GM18511 (cell line): ENCODE data around the gene FMNL2.
A peak's percentile ranks its signal among the peaks of the same experiment; 100 is the strongest.

Source experiments
- ATAC-seq: cut with Tn5 transposase; IDR thresholded peaks from one replicate; pipeline ENCODE4 v1.9.1; 2021; ENCODE audit warnings: mild to moderate bottlenecking, moderate library complexity; ENCODE audit not compliant: unreplicated experiment

FMNL2 gene

GRCh38 chr2:152569186-152569585, 234.2 kb downstream of the FMNL2 start:
- no peak for ATAC-seq

DNA sequence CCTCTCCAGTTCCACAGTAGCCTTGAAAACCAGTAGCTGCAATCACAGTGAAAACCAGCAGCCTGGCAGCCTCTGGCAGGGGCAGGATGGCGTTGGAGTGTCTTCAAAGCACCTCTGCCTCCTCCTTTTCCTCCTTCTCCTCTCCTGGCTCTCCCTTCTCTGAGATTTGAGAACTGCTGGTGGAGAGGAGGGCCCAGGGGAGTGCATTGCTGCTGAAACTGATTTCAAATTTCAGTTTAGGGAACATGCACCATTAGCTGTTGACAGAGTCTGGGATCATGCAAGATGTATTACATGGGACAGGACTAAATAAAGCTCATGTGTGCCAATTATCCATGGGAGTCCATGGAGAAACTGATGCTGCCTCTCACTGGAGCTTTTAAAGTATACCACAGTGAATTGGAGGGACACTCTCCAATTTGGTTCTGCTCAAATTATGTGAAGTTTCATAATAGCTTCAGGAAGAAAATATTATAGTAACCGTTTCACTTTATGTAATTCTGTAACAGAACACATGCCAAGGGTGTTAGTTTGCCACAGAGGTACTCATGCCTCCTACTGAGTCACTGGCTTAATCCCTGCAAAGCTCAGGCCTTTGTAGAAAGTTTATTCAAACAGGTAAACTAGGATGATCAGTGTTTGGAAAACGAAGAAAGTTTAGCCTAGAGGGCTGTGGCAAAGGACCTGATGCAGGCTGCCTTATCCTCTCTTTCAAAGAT, 236.2 kb downstream of the FMNL2 start:
- no peak for ATAC-seq

GRCh38 chr2:152572031-152572430, 237.1 kb downstream of the FMNL2 start:
- no peak for ATAC-seq

- ATAC-seq: peak; percentile 97
These were observed 238.2 kb downstream of the FMNL2 start for GRCh38 chr2:152573168-152573567.

GRCh38 chr2:152577579-152577978, 242.6 kb downstream of the FMNL2 start:
- ATAC-seq: no peak

- no peak for ATAC-seq
These were observed 243.6 kb downstream of the FMNL2 start for GRCh38 chr2:152578573-152578972.

GRCh38 chr2:152580714-152581113, 245.7 kb downstream of the FMNL2 start:
- no peak for ATAC-seq

GRCh38 chr2:152581360-152581759, 246.4 kb downstream of the FMNL2 start:
- no peak for ATAC-seq

DNA sequence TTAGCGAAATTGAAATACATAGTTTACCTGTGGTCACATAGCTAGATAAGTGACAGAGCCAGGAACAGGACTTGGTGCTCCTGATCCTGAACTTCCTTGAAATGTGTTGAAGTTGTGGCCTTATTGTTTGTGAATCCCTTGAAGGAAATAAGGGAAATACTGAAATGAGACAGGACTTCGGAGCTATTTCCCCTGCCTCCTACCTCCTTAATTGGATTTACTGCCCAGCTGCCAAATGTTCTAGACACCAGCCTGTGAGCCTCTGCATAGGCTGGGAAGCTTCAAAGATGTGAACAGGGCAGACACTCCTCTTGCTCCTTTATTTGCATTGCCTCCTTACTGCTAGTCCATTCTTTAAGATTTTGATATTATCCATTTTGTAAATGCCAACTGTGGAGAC, 247.1 kb downstream of the FMNL2 start:
- ATAC-seq: no peak

- ATAC-seq: no peak
These were observed 248.7 kb downstream of the FMNL2 start for GRCh38 chr2:152583512-152584229.

- ATAC-seq: no peak
These were observed 249.3 kb downstream of the FMNL2 start for GRCh38 chr2:152584301-152584700.

- ATAC-seq: no peak
These were observed 251.0 kb downstream of the FMNL2 start for GRCh38 chr2:152585830-152586484.

DNA sequence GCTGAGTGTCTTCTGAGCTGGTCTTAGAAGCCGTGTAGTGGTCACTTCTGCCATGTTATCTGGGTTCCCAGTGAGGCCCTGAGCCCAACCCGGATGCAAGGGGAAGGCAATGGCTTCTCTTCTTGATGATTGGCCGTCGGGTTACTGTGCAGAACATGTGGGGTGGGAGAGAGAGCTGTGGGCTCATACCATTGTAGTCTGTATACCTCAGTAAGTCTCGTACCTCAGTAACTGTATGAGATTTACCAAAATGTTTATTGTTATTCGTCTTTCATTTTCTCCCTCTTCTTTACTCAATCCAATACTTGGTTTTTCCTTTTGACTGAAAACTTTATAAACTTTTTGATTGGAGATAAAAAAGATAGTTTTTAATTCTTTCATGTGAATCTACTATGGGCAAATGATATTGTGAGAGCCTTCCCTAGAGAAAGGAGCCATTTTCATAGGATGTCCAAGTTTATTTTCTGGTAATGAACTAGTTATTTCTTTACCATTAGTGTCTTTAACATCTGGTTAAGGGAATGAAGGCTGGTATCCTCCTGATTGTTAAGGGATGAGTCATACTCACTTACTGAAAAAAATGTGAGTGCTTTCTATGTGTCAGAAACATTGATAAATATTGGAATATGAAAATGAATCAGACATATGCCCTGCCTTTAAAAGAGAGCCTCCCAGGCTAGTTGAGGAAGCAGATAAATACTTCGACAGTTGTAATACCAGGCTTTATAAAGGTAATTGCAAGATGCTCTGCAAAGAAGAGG, 252.4 kb downstream of the FMNL2 start:
- ATAC-seq: no peak

GRCh38 chr2:152588998-152589397, 254.0 kb downstream of the FMNL2 start:
- ATAC-seq: no peak

- peak; percentile 87 for ATAC-seq
These were observed 259.2 kb downstream of the FMNL2 start for GRCh38 chr2:152594022-152594766.

DNA sequence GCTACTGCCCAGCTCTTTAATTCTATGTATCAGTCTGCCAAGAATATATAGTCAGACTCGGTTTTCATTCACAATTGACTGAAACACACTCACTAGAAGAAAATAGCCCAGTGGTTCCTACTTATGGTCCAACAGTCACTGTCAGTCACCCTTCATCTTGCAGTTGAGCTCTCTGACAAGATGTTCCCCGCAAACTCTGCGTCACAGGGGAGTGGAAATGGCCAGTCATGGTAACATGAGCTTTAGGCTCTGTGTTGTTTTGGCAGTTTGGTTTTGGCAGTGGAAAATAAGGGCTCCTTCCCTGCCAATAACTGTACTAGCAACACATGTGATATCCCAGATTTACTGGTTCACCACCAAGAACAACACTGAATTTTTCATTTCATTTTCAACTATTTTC, 259.8 kb downstream of the FMNL2 start:
- no peak for ATAC-seq

- no peak for ATAC-seq
These were observed 264.2 kb downstream of the FMNL2 start for GRCh38 chr2:152598975-152599759.

GRCh38 chr2:152600051-152600657, 265.2 kb downstream of the FMNL2 start:
- no peak for ATAC-seq

GRCh38 chr2:152600697-152601096, 265.7 kb downstream of the FMNL2 start:
- no peak for ATAC-seq
